ENCODE data around the gene IPCEF1. TPM values are rescaled to one million over a fixed set of nuclear protein-coding genes. Genes with fewer than 3 reads are reported as not detected.
A peak's percentile ranks its signal among the peaks of the same experiment; 100 is the strongest.

IPCEF1 gene
- total and polyA plus RNA-seq, 2 of the 4 experiments (the other 2 are of a cell fraction): under 0.01 to 0.03 TPM

DNA sequence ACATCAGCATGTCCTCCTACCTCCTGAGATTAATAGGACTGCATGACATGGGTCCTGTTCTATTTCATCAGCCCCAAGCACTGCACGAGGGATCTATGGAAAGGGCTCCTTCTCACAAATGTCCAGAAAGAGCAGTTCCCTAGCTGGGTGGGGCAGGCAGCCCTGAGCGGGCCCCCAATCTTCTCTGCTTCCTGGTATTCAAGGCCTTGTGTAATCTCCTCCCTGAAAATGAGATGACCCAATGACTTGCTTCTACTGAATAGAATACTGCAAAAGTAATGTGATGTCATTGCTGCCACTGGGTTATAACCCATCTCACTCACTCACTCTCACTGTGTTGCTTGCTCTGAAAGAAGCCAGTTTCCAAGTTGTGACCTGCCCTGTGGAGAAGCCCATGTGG, 191.1 kb downstream of the IPCEF1 start:
- ATAC-seq (ENCODE audit: low read depth) (no peak), DNase-seq (no peak)
- no peak overlapping the region for H2BK20ac ChIP-seq (ENCODE audit: low read depth, low read length)
- no peak overlapping the region for H3K4me3 ChIP-seq (ENCODE audit: insufficient read depth, low read depth, low read length)
- H2AK5ac ChIP-seq (ENCODE audit: low read depth, low read length): no peak overlapping the region
- peaks cover 4% of the 10 kb centered on the region; the same call in 1 of the 2 replicates for H3K4me1 ChIP-seq (ENCODE audit: control insufficient read depth, insufficient read depth, low read length)
- H3K14ac ChIP-seq (replicated peaks; ENCODE audit: low read depth, low read length): no peak overlapping the region
- H2AK9ac ChIP-seq (replicated peaks; ENCODE audit: low read depth, low read length, poor library complexity): no peak overlapping the region
- no peak overlapping the region for H3K4me2 ChIP-seq (ENCODE audit: low read depth, low read length)
- BruUV-seq (replicated peaks): no TSS peak
- no peaks in the 10 kb centered on the region for H3K36me3 ChIP-seq (ENCODE audit: control insufficient read depth, insufficient read depth, low read length)
- no peak overlapping the region for H2AFZ ChIP-seq (replicated peaks; ENCODE audit: low read length, poor library complexity)
- dilution Hi-C loops (cut with HindIII; ENCODE audit: low sequenced_read_pairs, unreplicated experiment): loop anchor here (25.0 kb wide), 1 partner anchor 197 kb away; the partner anchor contains the start of gene IPCEF1
- H3K23ac ChIP-seq (ENCODE audit: low read depth, low read length): no peak overlapping the region
- no peak overlapping the region for H3K4ac ChIP-seq (ENCODE audit: low read depth, low read length)
- in situ Hi-C loops (cut with MboI; ENCODE audit: low sequenced_read_pairs): loop anchor here (25.0 kb wide), 1 partner anchor 1128 kb away; no protein-coding TSS in a partner anchor
- no peak overlapping the region for H3K27ac ChIP-seq (ENCODE audit: insufficient read depth, low read length)
- no peaks in the 10 kb centered on the region for H3K9me1 ChIP-seq (ENCODE audit: insufficient read depth, low read length)
- H3K27me3 ChIP-seq (ENCODE audit: control insufficient read depth, insufficient read depth, low read length): no peaks in the 10 kb centered on the region
- no peaks in the 10 kb centered on the region for H3K9me3 ChIP-seq (ENCODE audit: control insufficient read depth, insufficient read depth, low read length)
- no peaks in the 10 kb centered on the region for H4K20me1 ChIP-seq (ENCODE audit: insufficient read depth, low read length)
- H4K8ac ChIP-seq (ENCODE audit: low read depth in 2 of 2, low read length in 2 of 2): 0 out of 4 replicates have a peak overlapping the region, but pooled peaks of 1 of the 2 experiments have one; percentile 7
- H4K91ac ChIP-seq (ENCODE audit: insufficient read depth, low read depth, low read length): no peak overlapping the region
- no peaks in the 10 kb centered on the region for H3K79me1 ChIP-seq (ENCODE audit: low read depth in 1 of 2, low read length in 2 of 2)
- TF ChIP-seq NFE2L2 (IDR thresholded peaks at IDR 0.05; ENCODE audit: low read depth, low read length) (no peak), MXI1 (IDR thresholded peaks at IDR 0.05; ENCODE audit: borderline replicate concordance, low read depth, low read length) (no peak), SMC3 (IDR thresholded peaks at IDR 0.05; ENCODE audit: low read depth, low read length) (no peak), FOS (IDR thresholded peaks at IDR 0.05; ENCODE audit: low read depth, low read length) (no peak)
- no peak overlapping the region for H2BK120ac ChIP-seq (ENCODE audit: low read depth, low read length)
- no peak overlapping the region for H2BK15ac ChIP-seq (ENCODE audit: low read depth, low read length)
- H2BK5ac ChIP-seq (ENCODE audit: low read depth, low read length, poor library complexity, severe bottlenecking): no peak overlapping the region
- H3K56ac ChIP-seq (ENCODE audit: extremely low read depth, insufficient read depth, low read length): no peak overlapping the region
- H3K9ac ChIP-seq (ENCODE audit: low read depth, low read length): no peak overlapping the region
- POLR2A ChIA-PET (ENCODE audit: unreplicated experiment): no interaction called here
- CTCF ChIA-PET: interaction anchor here (0.8 kb wide), 1 partner anchor 112 kb away, joined by 3 read pairs; no protein-coding TSS in a partner anchor
- WGBS, 2 experiments (ENCODE audit: extremely low coverage in 2 of 2, insufficient read length in 1 of 2): 33% methylated on average over 1 of the region's 2 CpGs; no CpG with 5 or more reads in 1 of the 2 experiments
- no peak overlapping the region for H4K5ac ChIP-seq (ENCODE audit: low read depth, low read length)
- intact Hi-C loops (cut with micrococcal nuclease): no loop called here
- H3K18ac ChIP-seq (ENCODE audit: low read depth, low read length): no peak overlapping the region
